Measurements from ENCODE around the gene RNF4.

RNF4 gene

DNA sequence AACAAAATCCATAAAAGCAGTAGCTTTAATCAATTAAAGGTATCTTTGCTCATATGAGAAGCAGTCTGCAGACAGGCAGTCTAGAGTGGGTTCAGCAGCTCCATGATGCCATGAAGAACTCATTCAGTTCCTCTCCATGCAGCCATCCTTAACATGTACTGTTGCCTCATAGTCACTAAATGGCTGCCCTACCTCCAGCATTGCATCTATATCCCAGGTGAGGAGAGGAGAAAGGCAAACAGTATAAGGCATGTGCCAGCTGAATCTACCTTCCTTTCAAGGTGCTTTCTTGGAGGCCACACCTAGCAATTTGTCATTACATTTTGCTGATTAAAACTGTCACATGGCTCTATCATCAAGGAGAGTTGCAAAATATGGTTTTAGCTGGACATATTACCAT, 36.9 kb upstream of the RNF4 start:
- Mint-ChIP-seq H3K9me3 (peaks cover 3% of the 10 kb centered on the region), H3K27ac (no peak overlapping the region), H3K4me3 (no peak overlapping the region), H3K4me1 (peaks cover 19% of the 10 kb centered on the region), H3K36me3 (ENCODE audit: low read depth) (no peaks in the 10 kb centered on the region), H3K27me3 (ENCODE audit: low read depth, poor library complexity) (peaks cover 10% of the 10 kb centered on the region)
- no peak for TF ChIP-seq CTCF (IDR thresholded peaks at IDR 0.05)
- DNase-seq: no peak

DNA sequence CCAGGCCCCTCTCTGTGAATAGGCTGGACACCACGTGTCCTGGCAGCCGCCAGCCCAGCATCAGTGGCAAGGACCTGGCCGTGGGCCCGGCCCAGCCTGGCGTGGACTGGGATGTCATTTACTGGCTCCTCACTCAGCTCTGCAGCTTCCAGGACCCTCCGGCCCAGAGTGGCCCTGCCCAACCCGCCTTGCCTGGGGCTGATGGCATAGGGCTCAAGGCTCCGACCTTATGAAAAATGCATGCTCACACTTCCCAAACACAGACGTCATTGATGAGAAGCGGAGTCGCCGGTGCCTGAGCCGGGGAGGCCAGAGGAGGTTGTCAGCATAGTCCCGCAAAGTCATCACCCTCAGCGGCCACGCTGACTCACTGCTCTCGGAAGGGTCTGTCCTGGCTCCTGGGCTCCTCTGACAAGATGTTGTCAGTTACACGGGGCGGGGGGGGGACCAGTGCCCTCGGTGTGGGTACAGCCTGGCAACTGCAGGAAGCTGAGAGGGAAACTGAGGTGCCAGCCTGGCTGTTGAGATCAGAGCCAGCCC, 35.8 kb upstream of the RNF4 start:
- no peak for DNase-seq
- no peak overlapping the region for H3K27ac Mint-ChIP-seq
- peaks cover 3% of the 10 kb centered on the region for H3K9me3 Mint-ChIP-seq
- no peak overlapping the region for H3K4me3 Mint-ChIP-seq
- H3K36me3 Mint-ChIP-seq (ENCODE audit: low read depth): no peaks in the 10 kb centered on the region
- TF ChIP-seq CTCF (IDR thresholded peaks at IDR 0.05): no peak
- peaks cover 19% of the 10 kb centered on the region for H3K4me1 Mint-ChIP-seq
- H3K27me3 Mint-ChIP-seq (ENCODE audit: low read depth, poor library complexity): peaks cover 13% of the 10 kb centered on the region

GRCh38 chr4:2433609-2434350, 35.1 kb upstream of the RNF4 start:
- no peak for DNase-seq
- TF ChIP-seq CTCF (IDR thresholded peaks at IDR 0.05): no peak
- Mint-ChIP-seq H3K4me3 (no peak overlapping the region), H3K36me3 (ENCODE audit: low read depth) (no peaks in the 10 kb centered on the region), H3K27ac (no peak overlapping the region), H3K4me1 (peaks cover 12% of the 10 kb centered on the region), H3K27me3 (ENCODE audit: low read depth, poor library complexity) (peaks cover 12% of the 10 kb centered on the region), H3K9me3 (peaks cover 3% of the 10 kb centered on the region)

- Mint-ChIP-seq H3K36me3 (ENCODE audit: low read depth) (no peaks in the 10 kb centered on the region), H3K4me1 (peaks cover 7% of the 10 kb centered on the region), H3K27ac (no peak overlapping the region), H3K9me3 (peaks cover 3% of the 10 kb centered on the region), H3K4me3 (no peak overlapping the region), H3K27me3 (ENCODE audit: low read depth, poor library complexity) (peaks cover 9% of the 10 kb centered on the region)
- TF ChIP-seq CTCF (IDR thresholded peaks at IDR 0.05): no peak
- no peak for DNase-seq
Measured at GRCh38 chr4:2434420-2434819, 34.5 kb upstream of the RNF4 start.

DNA sequence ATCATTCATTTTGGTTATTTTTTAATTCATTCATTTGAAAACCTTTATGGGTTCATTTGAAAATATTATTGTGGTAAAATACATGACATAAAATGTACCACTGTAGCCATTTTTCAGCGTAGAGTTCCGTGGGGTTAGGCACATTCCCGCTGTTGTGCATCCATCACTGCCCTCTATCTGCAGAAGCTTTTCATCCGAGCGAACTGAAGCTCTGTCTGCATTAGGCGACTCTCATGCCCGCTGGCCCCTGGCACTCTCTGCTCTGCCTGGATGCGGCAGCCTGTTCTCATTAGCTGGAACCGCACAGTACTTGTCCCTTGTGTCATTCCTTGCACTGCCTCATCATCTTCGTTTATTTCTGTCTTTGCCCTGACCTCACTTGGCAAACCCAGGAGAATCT, 32.6 kb upstream of the RNF4 start:
- DNase-seq: no peak
- peaks cover 7% of the 10 kb centered on the region for H3K4me1 Mint-ChIP-seq
- no peak for TF ChIP-seq CTCF (IDR thresholded peaks at IDR 0.05)
- peaks cover 3% of the 10 kb centered on the region for H3K9me3 Mint-ChIP-seq
- H3K4me3 Mint-ChIP-seq: no peak overlapping the region
- H3K27ac Mint-ChIP-seq: no peak overlapping the region
- H3K27me3 Mint-ChIP-seq (ENCODE audit: low read depth, poor library complexity): peaks cover 9% of the 10 kb centered on the region
- H3K36me3 Mint-ChIP-seq (ENCODE audit: low read depth): no peaks in the 10 kb centered on the region
